A549 treated with AZD9567 at 1 μM for 4 hours (cell line): ENCODE results near the gene TTLL11. TPM values are rescaled to one million over a fixed set of nuclear protein-coding genes. Genes with fewer than 3 reads are reported as not detected.

ENCODE experiments used
- total RNA-seq: library from RNA; stranded (reverse); fragments of 200-300 nt; extraction: Qiagen RNA extraction; gene quantifications from 5 replicates; pipeline ENCODE4 v1.2.3, GENCODE V29; 2022; ENCODE audit not compliant: insufficient read depth

Gene TTLL11, protein sequence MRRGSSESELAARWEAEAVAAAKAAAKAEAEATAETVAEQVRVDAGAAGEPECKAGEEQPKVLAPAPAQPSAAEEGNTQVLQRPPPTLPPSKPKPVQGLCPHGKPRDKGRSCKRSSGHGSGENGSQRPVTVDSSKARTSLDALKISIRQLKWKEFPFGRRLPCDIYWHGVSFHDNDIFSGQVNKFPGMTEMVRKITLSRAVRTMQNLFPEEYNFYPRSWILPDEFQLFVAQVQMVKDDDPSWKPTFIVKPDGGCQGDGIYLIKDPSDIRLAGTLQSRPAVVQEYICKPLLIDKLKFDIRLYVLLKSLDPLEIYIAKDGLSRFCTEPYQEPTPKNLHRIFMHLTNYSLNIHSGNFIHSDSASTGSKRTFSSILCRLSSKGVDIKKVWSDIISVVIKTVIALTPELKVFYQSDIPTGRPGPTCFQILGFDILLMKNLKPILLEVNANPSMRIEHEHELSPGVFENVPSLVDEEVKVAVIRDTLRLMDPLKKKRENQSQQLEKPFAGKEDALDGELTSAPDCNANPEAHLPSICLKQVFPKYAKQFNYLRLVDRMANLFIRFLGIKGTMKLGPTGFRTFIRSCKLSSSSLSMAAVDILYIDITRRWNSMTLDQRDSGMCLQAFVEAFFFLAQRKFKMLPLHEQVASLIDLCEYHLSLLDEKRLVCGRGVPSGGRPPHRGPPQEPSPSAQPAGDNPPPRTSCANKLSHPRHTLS
- total RNA-seq = 3.0 to 5.8 TPM (median 5.4 TPM) in 5 replicates

DNA sequence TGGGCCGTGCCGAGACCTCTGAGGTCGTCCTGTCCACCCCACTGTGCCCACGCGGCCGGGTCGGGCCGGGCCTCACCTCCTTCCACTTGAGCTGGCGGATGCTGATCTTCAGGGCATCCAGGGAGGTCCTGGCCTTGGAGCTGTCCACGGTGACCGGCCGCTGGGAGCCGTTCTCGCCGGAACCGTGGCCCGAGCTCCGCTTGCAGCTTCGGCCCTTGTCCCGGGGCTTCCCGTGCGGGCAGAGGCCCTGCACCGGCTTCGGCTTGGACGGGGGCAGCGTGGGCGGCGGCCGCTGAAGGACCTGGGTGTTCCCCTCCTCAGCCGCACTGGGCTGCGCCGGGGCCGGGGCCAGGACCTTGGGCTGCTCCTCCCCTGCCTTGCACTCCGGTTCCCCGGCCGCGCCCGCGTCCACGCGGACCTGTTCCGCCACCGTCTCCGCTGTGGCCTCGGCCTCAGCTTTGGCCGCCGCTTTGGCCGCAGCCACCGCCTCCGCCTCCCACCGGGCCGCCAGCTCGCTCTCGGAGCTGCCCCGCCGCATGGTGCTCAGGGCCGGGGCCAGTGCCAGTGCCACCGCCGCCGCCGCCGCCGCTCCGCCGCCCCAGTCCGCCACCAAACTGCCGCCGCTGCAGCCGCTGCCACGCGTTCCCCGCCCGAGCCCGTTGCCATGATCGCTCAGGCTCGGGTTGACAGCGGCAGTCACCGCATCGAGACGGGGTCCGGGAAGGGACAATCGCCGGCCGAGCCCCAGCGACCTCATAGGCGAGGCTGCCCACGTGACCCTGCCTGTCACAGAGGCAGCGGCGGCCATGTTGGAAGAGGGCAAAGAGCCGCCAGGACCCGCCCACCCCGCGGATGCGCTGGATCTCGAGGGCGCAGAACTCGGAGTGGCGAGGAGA lies at the start of gene TTLL11:
Gene TTLL11 (minus strand): TSS at position 698 of the 896 bp plus-strand sequence. CDS start 160 bp downstream, at position 538.

Other genes starting within 250 kb of the TTLL11 start
- gene NDUFA8, start 66.5 kb upstream of the TTLL11 start, total RNA-seq = 108 to 116 TPM (median 111 TPM) in 5 replicates
- gene MORN5, start 66.6 kb upstream of the TTLL11 start, total RNA-seq = not detected in 5 replicates
- gene LHX6, start 135.6 kb upstream of the TTLL11 start, total RNA-seq = 1.2 to 1.7 TPM (median 1.4 TPM) in 4 of 5 replicates, not detected in the other
- 13.9 to 24.4 TPM (median 21.7 TPM) in 5 replicates for gene RBM18, start 171.5 kb upstream of the TTLL11 start, total RNA-seq
- 61.4 to 85.0 TPM (median 65.5 TPM) in 5 replicates for gene MRRF, start 171.6 kb upstream of the TTLL11 start, total RNA-seq